HAP-1 (cell line): ENCODE results near the gene GARIN5B.

ENCODE experiments used
- DNase-seq, 2 experiments: peaks; one replicate each; pipeline ENCODE4 v3.0.0-alpha.2; 2016 to 2020; ENCODE audit warnings: low spot score in 2 of 2
- H3K27me3 ChIP-seq: fragments of 250-450 bp; sonication (Bioruptor Pico); 2 replicates; pipeline ENCODE4 v1.5.1; 2020; ENCODE audit warnings: low read depth, mild to moderate bottlenecking, moderate library complexity
- H3K36me3 ChIP-seq: fragments of 250-450 bp; sonication (Bioruptor Pico); replicated peaks from 2 replicates; pipeline ENCODE4 v1.5.1; 2020; ENCODE audit warnings: mild to moderate bottlenecking
- H3K4me1 ChIP-seq: fragments of 250-450 bp; sonication (Bioruptor Pico); 2 replicates; pipeline ENCODE4 v1.5.1; 2020; ENCODE audit warnings: mild to moderate bottlenecking
- H3K4me3 ChIP-seq: fragments of 250-450 bp; sonication (Bioruptor Pico); 2 replicates; pipeline ENCODE4 v1.5.1; 2020; ENCODE audit warnings: mild to moderate bottlenecking, moderate library complexity
- H3K9me3 ChIP-seq: fragments of 250-450 bp; sonication (Bioruptor Pico); 2 replicates; pipeline ENCODE4 v1.5.1; 2020; ENCODE audit warnings: mild to moderate bottlenecking, moderate library complexity
- in situ Hi-C: fragments of 300-500 bp; cut with MboI; formaldehyde crosslinking; loops from 3 replicates; pipeline ENCODE4 v1.14.3; 2020; ENCODE audit warnings: low sequenced_read_pairs, inconsistent platforms, mixed read lengths

GARIN5B gene

DNA sequence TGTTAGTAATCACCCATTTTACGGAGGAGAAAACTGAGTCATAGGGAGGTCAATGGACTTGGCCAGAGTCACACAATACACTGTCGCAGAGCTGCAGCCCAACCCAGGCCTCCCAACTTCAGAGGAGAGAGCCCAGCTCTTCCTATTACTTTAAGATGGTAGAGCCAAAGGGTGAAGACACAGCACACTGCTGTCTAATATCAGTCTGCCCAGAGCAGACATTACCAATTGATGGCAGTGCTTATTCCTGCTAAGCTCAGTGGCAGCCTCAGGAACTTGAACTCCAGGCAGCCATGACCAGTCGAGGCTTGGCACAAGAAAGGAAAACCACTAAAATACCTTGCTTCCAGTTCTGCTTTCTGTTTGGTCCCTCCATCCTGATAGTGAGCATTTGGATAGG lies 56.3 kb downstream of the GARIN5B start:
- Histone ChIP-seq H3K9me3 (no peaks in the 10 kb centered on the region), H3K4me1 (peaks cover 5% of the 10 kb centered on the region; the same call in 1 of the 2 replicates), H3K27me3 (no peaks in the 10 kb centered on the region), H3K4me3 (no peak overlapping the region), H3K36me3 (peaks cover 12% of the 10 kb centered on the region; the same call in 1 of the 2 replicates)
- no peak for DNase-seq
- in situ Hi-C loops = loop anchor here (10.0 kb wide), 1 partner anchor 78 kb away; the partner anchor contains the start of genes RPL28 and TMEM238

DNA sequence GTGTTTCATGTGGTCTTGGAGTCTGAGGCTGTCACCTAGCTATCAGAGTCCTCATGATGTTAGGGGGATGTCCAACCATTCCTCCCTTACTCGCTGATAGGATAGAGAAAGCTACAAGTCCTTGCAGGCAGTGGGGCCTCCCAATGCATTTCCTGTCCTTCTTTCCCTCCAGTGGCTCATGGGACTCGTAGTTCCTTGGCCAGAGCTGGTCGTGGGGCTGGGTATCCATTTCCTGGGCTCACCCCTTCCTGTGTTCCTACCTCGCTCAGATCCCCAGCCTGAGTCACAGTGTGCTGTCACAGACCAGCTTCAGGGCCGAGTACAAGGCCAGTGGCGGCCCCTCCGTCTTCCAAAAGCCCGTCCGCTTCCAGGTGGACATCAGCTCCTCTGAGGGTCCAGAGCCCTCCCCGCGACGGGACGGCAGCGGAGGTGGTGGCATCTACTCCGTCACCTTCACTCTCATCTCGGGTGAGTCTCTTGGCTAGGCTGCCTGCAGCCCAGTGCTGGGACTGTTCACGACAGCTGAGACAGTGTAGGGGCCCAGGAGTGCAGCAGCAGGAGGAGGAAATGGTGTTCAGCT lies 57.0 kb downstream of the GARIN5B start:
- H3K4me1 ChIP-seq = peaks cover 8% of the 10 kb centered on the region; the same call in 1 of the 2 replicates
- no peak for DNase-seq
- H3K36me3 ChIP-seq = peaks cover 12% of the 10 kb centered on the region; the same call in 1 of the 2 replicates
- no peak overlapping the region for H3K4me3 ChIP-seq
- H3K27me3 ChIP-seq = no peaks in the 10 kb centered on the region
- H3K9me3 ChIP-seq = no peaks in the 10 kb centered on the region
- in situ Hi-C loops = loop anchor here (10.0 kb wide), 1 partner anchor 79 kb away; the partner anchor contains the start of genes RPL28 and TMEM238

GRCh38 chr19:55305491-55305890 lies 57.6 kb downstream of the GARIN5B start:
- peak; percentile 39 to 74 for DNase-seq
- in situ Hi-C loops = loop anchor here (10.0 kb wide), 1 partner anchor 79 kb away; the partner anchor contains the start of genes RPL28 and TMEM238
- H3K9me3 ChIP-seq = no peaks in the 10 kb centered on the region
- no peak overlapping the region for H3K4me3 ChIP-seq
- peaks cover 12% of the 10 kb centered on the region; the same call in 1 of the 2 replicates for H3K36me3 ChIP-seq
- H3K4me1 ChIP-seq = peaks cover 8% of the 10 kb centered on the region; the same call in 1 of the 2 replicates
- no peaks in the 10 kb centered on the region for H3K27me3 ChIP-seq

- Histone ChIP-seq H3K27me3 (no peaks in the 10 kb centered on the region), H3K4me3 (no peak overlapping the region), H3K36me3 (peaks cover 12% of the 10 kb centered on the region; the same call in 1 of the 2 replicates), H3K4me1 (peaks cover 8% of the 10 kb centered on the region; the same call in 1 of the 2 replicates), H3K9me3 (no peaks in the 10 kb centered on the region)
- DNase-seq = no peak
- in situ Hi-C loops = loop anchor here (10.0 kb wide), 1 partner anchor 80 kb away; the partner anchor contains the start of genes RPL28 and TMEM238
These were observed 58.1 kb downstream of the GARIN5B start for GRCh38 chr19:55304980-55305379.
